ENCODE measurements around the gene SIRPA. TPM values are rescaled to one million over a fixed set of nuclear protein-coding genes. Genes with fewer than 3 reads are reported as not detected.

SIRPA gene
- total RNA-seq, 1 experiment from 2014 or later: 12.8 TPM

- Histone ChIP-seq H3K27me3 (ENCODE audit: low read length) (no peaks in the 10 kb centered on the region), H2AFZ (ENCODE audit: low read length) (no peak overlapping the region), H3F3A (ENCODE audit: low read length, unreplicated experiment) (no peaks in the 10 kb centered on the region), H3K9ac (ENCODE audit: low read length) (no peak overlapping the region), H3K4me3 (ENCODE audit: low read length) (no peak overlapping the region), H3K36me3 (ENCODE audit: low read depth, low read length) (no peaks in the 10 kb centered on the region; the same call in 1 of the 2 replicates), H4K20me1 (ENCODE audit: low read length) (no peaks in the 10 kb centered on the region), H3K79me2 (ENCODE audit: low read length) (no peaks in the 10 kb centered on the region), H3K4me2 (ENCODE audit: low read length) (no peak overlapping the region), H3K4me1 (ENCODE audit: insufficient read depth, low read length) (no peaks in the 10 kb centered on the region), H3K9me2 (replicated peaks; ENCODE audit: low read length) (no peaks in the 10 kb centered on the region), H3K9me3 (ENCODE audit: low read length) (no peaks in the 10 kb centered on the region), H3K27ac (ENCODE audit: low read length) (no peak overlapping the region)
- BruUV-seq (replicated peaks): no TSS peak
- intact Hi-C loops (cut with micrococcal nuclease): no loop called here
- CTCF ChIA-PET: no interaction called here
- POLR2A ChIA-PET (ENCODE audit: unreplicated experiment): no interaction called here
- DNase-seq (no peak), ATAC-seq (no peak)
- no peak for TF ChIP-seq EZH2phosphoT487 (IDR thresholded peaks at IDR 0.05; ENCODE audit: borderline replicate concordance, low read length)
- TF ChIP-seq EZH2 (IDR thresholded peaks at IDR 0.05; ENCODE audit: low read length, unreplicated experiment): no peak
- TF ChIP-seq, protein P1, sequence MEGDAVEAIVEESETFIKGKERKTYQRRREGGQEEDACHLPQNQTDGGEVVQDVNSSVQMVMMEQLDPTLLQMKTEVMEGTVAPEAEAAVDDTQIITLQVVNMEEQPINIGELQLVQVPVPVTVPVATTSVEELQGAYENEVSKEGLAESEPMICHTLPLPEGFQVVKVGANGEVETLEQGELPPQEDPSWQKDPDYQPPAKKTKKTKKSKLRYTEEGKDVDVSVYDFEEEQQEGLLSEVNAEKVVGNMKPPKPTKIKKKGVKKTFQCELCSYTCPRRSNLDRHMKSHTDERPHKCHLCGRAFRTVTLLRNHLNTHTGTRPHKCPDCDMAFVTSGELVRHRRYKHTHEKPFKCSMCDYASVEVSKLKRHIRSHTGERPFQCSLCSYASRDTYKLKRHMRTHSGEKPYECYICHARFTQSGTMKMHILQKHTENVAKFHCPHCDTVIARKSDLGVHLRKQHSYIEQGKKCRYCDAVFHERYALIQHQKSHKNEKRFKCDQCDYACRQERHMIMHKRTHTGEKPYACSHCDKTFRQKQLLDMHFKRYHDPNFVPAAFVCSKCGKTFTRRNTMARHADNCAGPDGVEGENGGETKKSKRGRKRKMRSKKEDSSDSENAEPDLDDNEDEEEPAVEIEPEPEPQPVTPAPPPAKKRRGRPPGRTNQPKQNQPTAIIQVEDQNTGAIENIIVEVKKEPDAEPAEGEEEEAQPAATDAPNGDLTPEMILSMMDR (conservative IDR thresholded peaks at IDR 0.05; ENCODE audit: low read depth, low read length): no peak
Observed at GRCh38 chr20:1928154-1928553, 32.9 kb downstream of the SIRPA start.

DNA sequence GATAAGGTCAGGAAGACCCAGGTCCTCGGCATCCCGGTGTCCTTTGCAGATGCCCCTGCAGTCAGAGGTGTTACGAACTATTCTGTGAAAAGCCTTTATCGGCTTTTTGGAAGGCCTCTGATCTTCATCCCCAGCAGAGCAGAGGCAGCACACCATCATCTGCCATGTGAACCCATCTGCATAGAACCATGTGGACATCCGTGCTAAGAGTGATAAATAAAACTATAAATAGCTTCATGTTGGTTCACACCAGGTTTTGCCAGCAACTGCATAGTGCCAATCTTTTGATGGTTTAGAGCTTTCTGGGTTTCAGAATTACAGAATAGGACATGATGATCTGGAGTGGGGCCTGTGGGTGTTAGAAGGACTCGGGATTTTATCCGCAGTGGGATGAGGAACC lies 33.6 kb downstream of the SIRPA start:
- Histone ChIP-seq H3K4me2 (ENCODE audit: low read length) (no peak overlapping the region), H3K27me3 (ENCODE audit: low read length) (no peaks in the 10 kb centered on the region), H3F3A (ENCODE audit: low read length, unreplicated experiment) (no peaks in the 10 kb centered on the region), H3K4me1 (ENCODE audit: insufficient read depth, low read length) (no peaks in the 10 kb centered on the region), H2AFZ (ENCODE audit: low read length) (no peak overlapping the region), H3K4me3 (ENCODE audit: low read length) (no peak overlapping the region), H3K9ac (ENCODE audit: low read length) (no peak overlapping the region), H3K36me3 (ENCODE audit: low read depth, low read length) (no peaks in the 10 kb centered on the region; the same call in 1 of the 2 replicates), H3K9me2 (replicated peaks; ENCODE audit: low read length) (no peaks in the 10 kb centered on the region), H3K9me3 (ENCODE audit: low read length) (no peaks in the 10 kb centered on the region), H4K20me1 (ENCODE audit: low read length) (no peaks in the 10 kb centered on the region), H3K79me2 (ENCODE audit: low read length) (no peaks in the 10 kb centered on the region), H3K27ac (ENCODE audit: low read length) (no peak overlapping the region)
- no peak for DNase-seq
- ChIA-PET CTCF (no interaction called here), POLR2A (ENCODE audit: unreplicated experiment) (no interaction called here)
- TF ChIP-seq EZH2 (IDR thresholded peaks at IDR 0.05; ENCODE audit: low read length, unreplicated experiment): no peak
- TF ChIP-seq, protein P1 (conservative IDR thresholded peaks at IDR 0.05; ENCODE audit: low read depth, low read length): no peak
- TF ChIP-seq EZH2phosphoT487 (IDR thresholded peaks at IDR 0.05; ENCODE audit: borderline replicate concordance, low read length): no peak
- no peak for ATAC-seq
- intact Hi-C loops (cut with micrococcal nuclease): no loop called here
- no TSS peak for BruUV-seq (replicated peaks)

DNA sequence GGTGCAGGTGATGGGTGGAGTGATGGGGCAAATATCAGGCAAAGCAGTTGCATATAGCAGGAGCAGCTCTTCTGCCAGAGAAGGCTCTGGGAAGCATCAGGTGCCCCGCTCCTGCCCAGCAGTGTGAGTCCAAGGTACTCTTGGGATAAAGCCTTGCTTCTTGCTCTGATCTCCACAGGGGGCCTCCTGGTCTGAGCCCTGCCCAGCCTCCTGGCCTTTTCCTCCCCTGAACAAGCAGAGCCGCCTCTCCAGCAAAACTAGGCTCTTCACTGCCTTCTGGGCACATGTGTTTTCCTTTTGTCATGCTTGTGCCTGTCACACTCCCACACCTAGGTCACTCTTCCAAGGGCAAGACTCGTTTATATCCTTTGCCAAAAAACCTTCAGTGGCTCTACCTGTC lies 34.3 kb downstream of the SIRPA start:
- no peak overlapping the region for H3K4me2 ChIP-seq (ENCODE audit: low read length)
- H3K27ac ChIP-seq (ENCODE audit: low read length): no peak overlapping the region
- no peaks in the 10 kb centered on the region for H3K9me3 ChIP-seq (ENCODE audit: low read length)
- no peak overlapping the region for H2AFZ ChIP-seq (ENCODE audit: low read length)
- H3K9me2 ChIP-seq (replicated peaks; ENCODE audit: low read length): no peaks in the 10 kb centered on the region
- TF ChIP-seq, protein P1 (conservative IDR thresholded peaks at IDR 0.05; ENCODE audit: low read depth, low read length): no peak
- TF ChIP-seq EZH2 (IDR thresholded peaks at IDR 0.05; ENCODE audit: low read length, unreplicated experiment): no peak
- no peak for TF ChIP-seq EZH2phosphoT487 (IDR thresholded peaks at IDR 0.05; ENCODE audit: borderline replicate concordance, low read length)
- H3K9ac ChIP-seq (ENCODE audit: low read length): no peak overlapping the region
- H4K20me1 ChIP-seq (ENCODE audit: low read length): no peaks in the 10 kb centered on the region
- intact Hi-C loops (cut with micrococcal nuclease): no loop called here
- no TSS peak for BruUV-seq (replicated peaks)
- POLR2A ChIA-PET (ENCODE audit: unreplicated experiment): no interaction called here
- H3K27me3 ChIP-seq (ENCODE audit: low read length): no peaks in the 10 kb centered on the region
- no peaks in the 10 kb centered on the region; the same call in 1 of the 2 replicates for H3K36me3 ChIP-seq (ENCODE audit: low read depth, low read length)
- no peak for DNase-seq
- H3F3A ChIP-seq (ENCODE audit: low read length, unreplicated experiment): no peaks in the 10 kb centered on the region
- CTCF ChIA-PET: no interaction called here
- H3K79me2 ChIP-seq (ENCODE audit: low read length): no peaks in the 10 kb centered on the region
- H3K4me3 ChIP-seq (ENCODE audit: low read length): no peak overlapping the region
- ATAC-seq: no peak
- no peaks in the 10 kb centered on the region for H3K4me1 ChIP-seq (ENCODE audit: insufficient read depth, low read length)

Measured in PC-3 (cell line).